OCI-M2 (cell line): ENCODE data around the gene CPNE5.

Experiments
- DNase-seq: peaks from one replicate; lab custom pipeline; 2025; ENCODE audit not compliant: unreplicated experiment; lab: John Stamatoyannopoulos, UW

The CPNE5 gene

GRCh38 chr6:36836111-36837021, 2.9 kb downstream of the CPNE5 start:
- DNase-seq: no peak

- DNase-seq: no peak
Observed at GRCh38 chr6:36834576-36835341, 4.5 kb downstream of the CPNE5 start.

- no peak for DNase-seq
Observed at GRCh38 chr6:36833182-36833789, 6.0 kb downstream of the CPNE5 start.

- DNase-seq: no peak
Observed at GRCh38 chr6:36832313-36832712, 6.9 kb downstream of the CPNE5 start.

GRCh38 chr6:36830577-36830976, 8.7 kb downstream of the CPNE5 start:
- DNase-seq: no peak

- DNase-seq: no peak
Observed at GRCh38 chr6:36829919-36830544, 9.2 kb downstream of the CPNE5 start.

- DNase-seq: no peak
Observed at GRCh38 chr6:36827261-36828079, 11.8 kb downstream of the CPNE5 start.

GRCh38 chr6:36826520-36827227, 12.6 kb downstream of the CPNE5 start:
- no peak for DNase-seq

GRCh38 chr6:36825994-36826393, 13.2 kb downstream of the CPNE5 start:
- DNase-seq: no peak

GRCh38 chr6:36825452-36825851, 13.8 kb downstream of the CPNE5 start:
- no peak for DNase-seq

- DNase-seq: no peak
Observed at GRCh38 chr6:36824253-36824652, 15.0 kb downstream of the CPNE5 start.

- no peak for DNase-seq
Observed at GRCh38 chr6:36823421-36824096, 15.7 kb downstream of the CPNE5 start.

GRCh38 chr6:36822506-36823269, 16.6 kb downstream of the CPNE5 start:
- no peak for DNase-seq

- no peak for DNase-seq
Observed at GRCh38 chr6:36821581-36822335, 17.5 kb downstream of the CPNE5 start.

GRCh38 chr6:36820700-36821580, 18.3 kb downstream of the CPNE5 start:
- no peak for DNase-seq

GRCh38 chr6:36818756-36819155, 20.5 kb downstream of the CPNE5 start:
- no peak for DNase-seq

- DNase-seq: no peak
Observed at GRCh38 chr6:36817847-36818246, 21.4 kb downstream of the CPNE5 start.
